K562 (cell line): ENCODE data around the gene NQO2. TPM values are rescaled to one million over a fixed set of nuclear protein-coding genes. Genes with fewer than 3 reads are reported as not detected.

ENCODE experiments used
- CBFA2T3 ChIP-seq: fragments of 450-650 bp; IDR thresholded peaks from 2 replicates; pipeline ENCODE4 v1.6.1; 2017
- HIVEP1 ChIP-seq: fragments of 250-450 bp; sonication (Bioruptor Pico); IDR thresholded peaks from 2 replicates; pipeline ENCODE4 v1.4.0; 2020; ENCODE audit warnings: mild to moderate bottlenecking
- MIER1 ChIP-seq: fragments of 450-650 bp; IDR thresholded peaks from 2 replicates; pipeline ENCODE4 v1.6.1; 2016; ENCODE audit warnings: antibody characterized with exemption, mild to moderate bottlenecking, low read depth
- NEUROD1 ChIP-seq: fragments of 150-350 bp; IDR thresholded peaks from 2 replicates; pipeline ENCODE4 v1.6.1; 2014; ENCODE audit warnings: borderline replicate concordance, low read length, low read depth; ENCODE audit not compliant: partially characterized antibody
- SRF ChIP-seq, 2 experiments: fragments of 250-450, 450-650 bp in 1 of 2; sonication (Bioruptor Pico) in 1 of 2; sonication (generic) in 1 of 2; formaldehyde crosslinking; IDR thresholded peaks; 2 replicates each; pipeline versions ENCODE4 v1.5.0 to v1.5.1; 2020 to 2022; ENCODE audit warnings: mild to moderate bottlenecking in 1 of 2, missing genetic modification reagents in 1 of 2
- ZNF347 ChIP-seq: fragments of 450-650 bp; formaldehyde crosslinking; IDR thresholded peaks from 2 replicates; pipeline ENCODE4 v1.4.0; 2020; ENCODE audit warnings: low read depth, mild to moderate bottlenecking, moderate library complexity
- ZNF561 ChIP-seq: fragments of 450-650 bp; formaldehyde crosslinking; conservative IDR thresholded peaks from 2 replicates; pipeline ENCODE4 v1.4.0; 2020; ENCODE audit warnings: mild to moderate bottlenecking, moderate library complexity
- ZNF76 ChIP-seq: fragments of 250-450 bp; sonication (Bioruptor Pico); IDR thresholded peaks from 2 replicates; pipeline ENCODE4 v1.4.0; 2020; ENCODE audit warnings: mild to moderate bottlenecking, moderate library complexity, borderline replicate concordance
- polyA plus RNA-seq, 8 experiments: library from polyadenylated mRNA; depleted of rRNA in 4 of 8; stranded (reverse) in 5 of 8; unstranded in 3 of 8; fragments of >200 nt; fragmentation: Nextera tagmentation in 2 of 8; fragmentation: Illumina TruSeq in 1 of 8; extraction: Ambion mirVana in 2 of 8; extraction: Trizol in 1 of 8; gene quantifications; 2 replicates each; pipeline versions ENCODE4 v1.2.1 to v1.2.3, GENCODE V29; 2011 to 2014; ENCODE audit warnings: inconsistent platforms in 1 of 8, missing spikeins in 1 of 8
- total RNA-seq, 7 experiments: library from RNA; depleted of rRNA in 6 of 7; stranded (reverse); fragments of >200 nt in 6 of 7; fragmentation: Illumina TruSeq in 2 of 7; extraction: Trizol in 2 of 7; gene quantifications; 2 replicates each; pipeline versions ENCODE4 v1.2.1 to v1.2.3, GENCODE V29; 2011 to 2021; ENCODE audit warnings: low replicate concordance in 1 of 7
- TF ChIP-seq, protein P1 (sequence below): sonication (generic); formaldehyde crosslinking; IDR thresholded peaks from 2 replicates; pipeline ENCODE4 v1.4.0; 2020; ENCODE audit warnings: mild to moderate bottlenecking, missing genetic modification reagents
- TF ChIP-seq, protein P2 (sequence below): sonication (generic); formaldehyde crosslinking; IDR thresholded peaks from 2 replicates; pipeline ENCODE4 v1.8.1; 2023; ENCODE audit warnings: mild to moderate bottlenecking, missing genetic modification reagents
- TF ChIP-seq, protein P3 (sequence below): fragments of 250-450 bp; sonication (Bioruptor Pico); IDR thresholded peaks from 2 replicates; pipeline ENCODE4 v1.5.0; 2020; ENCODE audit warnings: mild to moderate bottlenecking, borderline replicate concordance
- TF ChIP-seq, protein P4 (sequence below): sonication (generic); formaldehyde crosslinking; IDR thresholded peaks from 2 replicates; pipeline ENCODE4 v1.8.1; 2022; ENCODE audit warnings: missing genetic modification reagents
- TF ChIP-seq, protein P5 (sequence below): fragments of 250-450 bp; sonication (Bioruptor Pico); IDR thresholded peaks from 2 replicates; pipeline ENCODE4 v1.5.0; 2021; ENCODE audit warnings: mild to moderate bottlenecking, moderate library complexity
- TF ChIP-seq, protein P6 (sequence below), 2 experiments: IDR thresholded peaks; 2 replicates each; pipeline ENCODE4 v1.6.1; 2011; ENCODE audit warnings: borderline replicate concordance in 1 of 2, control low read depth in 1 of 2, low read depth in 1 of 2, low read length in 1 of 2, mild to moderate bottlenecking in 1 of 2, mixed read lengths in 1 of 2, moderate library complexity in 1 of 2; ENCODE audit not compliant: insufficient read depth in 1 of 2, insufficient read length in 1 of 2, poor library complexity in 1 of 2, severe bottlenecking in 1 of 2; ENCODE audit errors: extremely low read depth in 1 of 2

The NQO2 gene
- total and polyA plus RNA-seq, 9 of the 15 experiments (the other 6 are each of a cell fraction or from before 2014, with no cell fraction given): 54.6 to 214 (median 116) TPM

DNA sequence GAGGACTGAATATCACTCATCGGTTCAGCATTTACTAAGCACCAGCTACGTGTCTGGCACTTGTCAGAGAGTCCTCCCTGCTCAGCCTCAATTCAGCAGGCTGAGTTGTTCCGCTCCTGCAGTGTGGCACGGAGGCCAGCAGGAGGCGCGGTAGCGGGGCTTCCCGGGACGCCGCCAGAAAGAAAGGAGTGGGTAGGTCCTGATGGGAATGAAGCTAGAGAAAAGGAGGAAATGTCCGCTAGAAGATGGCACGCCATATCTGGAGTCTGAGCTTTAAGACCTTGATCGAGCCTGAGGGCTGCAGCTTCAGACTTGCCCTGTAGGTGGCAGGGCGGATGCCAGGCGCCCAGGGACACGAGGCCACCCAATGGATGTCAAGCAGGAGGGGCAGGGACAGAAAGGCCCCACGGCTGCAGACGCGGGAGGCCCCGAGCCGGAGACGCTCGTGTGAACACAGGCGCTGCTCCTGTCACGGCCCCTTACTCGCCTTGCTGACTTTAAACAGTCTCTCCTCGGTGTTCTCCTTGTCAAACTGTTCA lies 47.1 kb upstream of the NQO2 start (continued):
- TF ChIP-seq HIVEP1 (CRISPR knock-in tag) (no peak), NEUROD1 (no peak), MIER1 (no peak), SRF (CRISPR knock-in tag; IDR thresholded peaks at IDR 0.05) (peak in 1 of 2 experiments; percentile 71; a peak in 2 of 4 replicates), ZNF347 (CRISPR knock-in tag) (no peak), CBFA2T3 (peak; percentile 14; the same call in 1 of the 2 replicates), ZNF561 (no peak), ZNF76 (CRISPR knock-in tag) (no peak)
- TF ChIP-seq, protein P1, sequence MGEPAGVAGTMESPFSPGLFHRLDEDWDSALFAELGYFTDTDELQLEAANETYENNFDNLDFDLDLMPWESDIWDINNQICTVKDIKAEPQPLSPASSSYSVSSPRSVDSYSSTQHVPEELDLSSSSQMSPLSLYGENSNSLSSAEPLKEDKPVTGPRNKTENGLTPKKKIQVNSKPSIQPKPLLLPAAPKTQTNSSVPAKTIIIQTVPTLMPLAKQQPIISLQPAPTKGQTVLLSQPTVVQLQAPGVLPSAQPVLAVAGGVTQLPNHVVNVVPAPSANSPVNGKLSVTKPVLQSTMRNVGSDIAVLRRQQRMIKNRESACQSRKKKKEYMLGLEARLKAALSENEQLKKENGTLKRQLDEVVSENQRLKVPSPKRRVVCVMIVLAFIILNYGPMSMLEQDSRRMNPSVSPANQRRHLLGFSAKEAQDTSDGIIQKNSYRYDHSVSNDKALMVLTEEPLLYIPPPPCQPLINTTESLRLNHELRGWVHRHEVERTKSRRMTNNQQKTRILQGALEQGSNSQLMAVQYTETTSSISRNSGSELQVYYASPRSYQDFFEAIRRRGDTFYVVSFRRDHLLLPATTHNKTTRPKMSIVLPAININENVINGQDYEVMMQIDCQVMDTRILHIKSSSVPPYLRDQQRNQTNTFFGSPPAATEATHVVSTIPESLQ: no peak
- TF ChIP-seq, protein P2, sequence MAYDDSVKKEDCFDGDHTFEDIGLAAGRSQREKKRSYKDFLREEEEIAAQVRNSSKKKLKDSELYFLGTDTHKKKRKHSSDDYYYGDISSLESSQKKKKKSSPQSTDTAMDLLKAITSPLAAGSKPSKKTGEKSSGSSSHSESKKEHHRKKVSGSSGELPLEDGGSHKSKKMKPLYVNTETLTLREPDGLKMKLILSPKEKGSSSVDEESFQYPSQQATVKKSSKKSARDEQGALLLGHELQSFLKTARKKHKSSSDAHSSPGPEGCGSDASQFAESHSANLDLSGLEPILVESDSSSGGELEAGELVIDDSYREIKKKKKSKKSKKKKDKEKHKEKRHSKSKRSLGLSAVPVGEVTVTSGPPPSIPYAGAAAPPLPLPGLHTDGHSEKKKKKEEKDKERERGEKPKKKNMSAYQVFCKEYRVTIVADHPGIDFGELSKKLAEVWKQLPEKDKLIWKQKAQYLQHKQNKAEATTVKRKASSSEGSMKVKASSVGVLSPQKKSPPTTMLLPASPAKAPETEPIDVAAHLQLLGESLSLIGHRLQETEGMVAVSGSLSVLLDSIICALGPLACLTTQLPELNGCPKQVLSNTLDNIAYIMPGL (CRISPR knock-in tag): peak; percentile 90
- TF ChIP-seq, protein P3, sequence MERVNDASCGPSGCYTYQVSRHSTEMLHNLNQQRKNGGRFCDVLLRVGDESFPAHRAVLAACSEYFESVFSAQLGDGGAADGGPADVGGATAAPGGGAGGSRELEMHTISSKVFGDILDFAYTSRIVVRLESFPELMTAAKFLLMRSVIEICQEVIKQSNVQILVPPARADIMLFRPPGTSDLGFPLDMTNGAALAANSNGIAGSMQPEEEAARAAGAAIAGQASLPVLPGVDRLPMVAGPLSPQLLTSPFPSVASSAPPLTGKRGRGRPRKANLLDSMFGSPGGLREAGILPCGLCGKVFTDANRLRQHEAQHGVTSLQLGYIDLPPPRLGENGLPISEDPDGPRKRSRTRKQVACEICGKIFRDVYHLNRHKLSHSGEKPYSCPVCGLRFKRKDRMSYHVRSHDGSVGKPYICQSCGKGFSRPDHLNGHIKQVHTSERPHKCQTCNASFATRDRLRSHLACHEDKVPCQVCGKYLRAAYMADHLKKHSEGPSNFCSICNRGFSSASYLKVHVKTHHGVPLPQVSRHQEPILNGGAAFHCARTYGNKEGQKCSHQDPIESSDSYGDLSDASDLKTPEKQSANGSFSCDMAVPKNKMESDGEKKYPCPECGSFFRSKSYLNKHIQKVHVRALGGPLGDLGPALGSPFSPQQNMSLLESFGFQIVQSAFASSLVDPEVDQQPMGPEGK (CRISPR knock-in tag): no peak
- TF ChIP-seq, protein P4, sequence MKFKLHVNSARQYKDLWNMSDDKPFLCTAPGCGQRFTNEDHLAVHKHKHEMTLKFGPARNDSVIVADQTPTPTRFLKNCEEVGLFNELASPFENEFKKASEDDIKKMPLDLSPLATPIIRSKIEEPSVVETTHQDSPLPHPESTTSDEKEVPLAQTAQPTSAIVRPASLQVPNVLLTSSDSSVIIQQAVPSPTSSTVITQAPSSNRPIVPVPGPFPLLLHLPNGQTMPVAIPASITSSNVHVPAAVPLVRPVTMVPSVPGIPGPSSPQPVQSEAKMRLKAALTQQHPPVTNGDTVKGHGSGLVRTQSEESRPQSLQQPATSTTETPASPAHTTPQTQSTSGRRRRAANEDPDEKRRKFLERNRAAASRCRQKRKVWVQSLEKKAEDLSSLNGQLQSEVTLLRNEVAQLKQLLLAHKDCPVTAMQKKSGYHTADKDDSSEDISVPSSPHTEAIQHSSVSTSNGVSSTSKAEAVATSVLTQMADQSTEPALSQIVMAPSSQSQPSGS (CRISPR knock-in tag): no peak
- TF ChIP-seq, protein P5, sequence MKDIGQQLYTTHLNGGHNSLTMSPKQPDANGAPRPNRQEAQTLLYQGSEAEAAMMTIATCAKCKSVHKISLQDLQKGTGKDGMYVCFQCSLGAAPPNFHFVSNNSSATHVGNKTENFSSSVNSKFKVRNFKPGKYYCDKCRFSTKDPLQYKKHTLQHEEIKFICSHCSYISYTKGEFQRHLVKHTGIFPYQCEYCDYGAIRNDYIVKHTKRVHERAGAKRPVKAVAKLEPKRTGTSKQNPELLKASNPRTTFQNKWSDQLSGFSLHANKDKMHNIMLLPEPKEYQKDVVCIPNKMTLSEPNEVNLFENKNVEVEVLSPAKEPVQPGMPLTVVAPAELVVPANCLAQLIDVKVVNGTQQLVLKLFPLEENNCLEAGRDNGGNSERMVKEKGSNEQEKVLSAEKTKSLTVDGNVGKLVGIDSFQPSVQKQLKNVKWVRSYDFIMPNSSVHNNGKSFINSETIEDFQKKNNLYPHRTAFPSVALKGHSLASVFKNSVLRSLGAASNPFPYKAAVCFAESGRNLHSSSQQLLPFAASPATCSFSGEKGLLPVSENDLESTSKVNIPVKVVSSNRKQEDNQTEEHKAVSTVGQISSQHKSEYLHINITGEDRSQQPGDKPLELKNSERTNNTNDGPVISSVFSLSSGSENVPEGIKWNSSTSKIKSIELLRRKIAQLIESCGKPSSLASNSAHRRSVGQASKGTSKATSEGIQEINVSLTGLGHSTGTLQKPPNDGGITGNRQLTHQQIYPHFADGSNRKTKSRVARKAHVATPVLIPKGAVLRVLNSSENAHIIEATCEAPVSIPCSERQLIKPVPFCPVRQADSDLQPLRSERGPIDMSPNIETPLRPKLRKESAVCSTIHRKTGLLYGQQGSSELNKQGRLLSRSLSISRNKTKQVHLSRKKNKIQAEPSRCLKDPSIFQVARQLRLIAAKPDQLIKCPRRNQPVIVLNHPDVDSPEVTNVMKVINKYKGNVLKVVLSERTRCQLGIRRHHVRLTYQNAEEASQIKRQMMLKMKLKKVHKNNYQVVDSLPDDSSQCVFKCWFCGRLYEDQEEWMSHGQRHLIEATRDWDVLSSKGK (CRISPR knock-in tag): no peak
- TF ChIP-seq, protein P6, sequence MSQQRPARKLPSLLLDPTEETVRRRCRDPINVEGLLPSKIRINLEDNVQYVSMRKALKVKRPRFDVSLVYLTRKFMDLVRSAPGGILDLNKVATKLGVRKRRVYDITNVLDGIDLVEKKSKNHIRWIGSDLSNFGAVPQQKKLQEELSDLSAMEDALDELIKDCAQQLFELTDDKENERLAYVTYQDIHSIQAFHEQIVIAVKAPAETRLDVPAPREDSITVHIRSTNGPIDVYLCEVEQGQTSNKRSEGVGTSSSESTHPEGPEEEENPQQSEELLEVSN (IDR thresholded peaks at IDR 0.05; ENCODE audit: borderline replicate concordance in 1 of 2, extremely low read depth in 1 of 2, insufficient read depth in 1 of 2, insufficient read length in 1 of 2, low read depth in 1 of 2, low read length in 1 of 2, poor library complexity in 1 of 2, severe bottlenecking in 1 of 2): peak; percentile 36 to 63
